Heart left ventricle (tissue), 13 donors: ENCODE measurements around the gene EMX2.
"Not testable (repeated sequence)": the region's sequence is repeated elsewhere in the genome, so short reads cannot be mapped to it uniquely, and the experiment has no call there.

Experiments
- POLR2A ChIP-seq, 2 donors: fragments of 450-650 bp; IDR thresholded peaks; one replicate each; pipeline ENCODE4 v1.6.1; 2017; ENCODE audit warnings: antibody characterized with exemption in 2 of 2, mild to moderate bottlenecking in 2 of 2, moderate library complexity in 2 of 2
- TF ChIP-seq, protein P1 (sequence below), 12 donors: fragments of 200-600 bp; sonication (generic) in 4 of 12; IDR thresholded peaks; one replicate each; pipeline versions ENCODE4 v1.5.0 to v1.8.0; 2018 to 2022; ENCODE audit warnings: antibody characterized with exemption in 12 of 12, mild to moderate bottlenecking in 5 of 12
- donor health status: ischemic (EF 13 %, LVEDD 7.1; RV severe dilation, severe dysfunction).
- donor health status: DM: no; HTN: yes; CAD: no.
- donor health status: DM: no; HTN: no; CAD: no.
- donor health status: ischemic (EF 25% LVEDD 6.9; RV normal size, moderate dysfunction).
- donor health status: ischemic (EF 25% LVEDD 5.7; RV mildly dilated, moderate dysfunction).
- donor health status: ischemic (EF 35%, LVEDD 5.7; RV mildly dilated, moderate dysfunction).
- donor health status: nonischemic (EF 11% LVEDD 7.7; RV severe dilation, severe dysfunction).
- donor health status: DM: yes; HTN: yes; CAD: no.
- donor health status: PGD.
- donor health status: ischemic (EF 29% LVEDD 5.4; RV normal size, mild dysfunction).
- donor health status: nonischemic (EF 23%, LVEDD 6.1; RV moderate dilation, normal function).

DNA sequence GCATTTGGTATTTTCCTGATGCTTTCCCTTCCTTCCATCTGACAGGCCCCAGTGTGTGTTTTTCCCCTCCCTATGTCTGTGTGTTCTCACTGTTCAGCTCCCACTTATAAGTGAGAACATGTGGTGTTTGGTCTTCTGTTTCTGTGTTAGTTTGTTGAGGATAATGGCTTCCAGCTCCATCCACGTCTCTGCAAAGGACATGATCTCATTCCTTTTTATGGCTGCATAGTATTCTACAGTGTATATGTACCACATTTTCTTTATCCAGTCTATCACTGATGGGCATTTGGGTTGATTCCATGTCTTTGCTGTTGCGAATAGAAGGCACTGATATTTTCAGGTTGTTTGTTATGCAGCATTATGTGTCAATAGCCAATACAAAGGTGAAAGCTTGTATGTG, 42.3 kb downstream of the EMX2 start:
- TF ChIP-seq POLR2A (IDR thresholded peaks at IDR 0.05) = not testable (repeated sequence)
- TF ChIP-seq, protein P1, sequence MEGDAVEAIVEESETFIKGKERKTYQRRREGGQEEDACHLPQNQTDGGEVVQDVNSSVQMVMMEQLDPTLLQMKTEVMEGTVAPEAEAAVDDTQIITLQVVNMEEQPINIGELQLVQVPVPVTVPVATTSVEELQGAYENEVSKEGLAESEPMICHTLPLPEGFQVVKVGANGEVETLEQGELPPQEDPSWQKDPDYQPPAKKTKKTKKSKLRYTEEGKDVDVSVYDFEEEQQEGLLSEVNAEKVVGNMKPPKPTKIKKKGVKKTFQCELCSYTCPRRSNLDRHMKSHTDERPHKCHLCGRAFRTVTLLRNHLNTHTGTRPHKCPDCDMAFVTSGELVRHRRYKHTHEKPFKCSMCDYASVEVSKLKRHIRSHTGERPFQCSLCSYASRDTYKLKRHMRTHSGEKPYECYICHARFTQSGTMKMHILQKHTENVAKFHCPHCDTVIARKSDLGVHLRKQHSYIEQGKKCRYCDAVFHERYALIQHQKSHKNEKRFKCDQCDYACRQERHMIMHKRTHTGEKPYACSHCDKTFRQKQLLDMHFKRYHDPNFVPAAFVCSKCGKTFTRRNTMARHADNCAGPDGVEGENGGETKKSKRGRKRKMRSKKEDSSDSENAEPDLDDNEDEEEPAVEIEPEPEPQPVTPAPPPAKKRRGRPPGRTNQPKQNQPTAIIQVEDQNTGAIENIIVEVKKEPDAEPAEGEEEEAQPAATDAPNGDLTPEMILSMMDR (IDR thresholded peaks at IDR 0.05) = not testable (repeated sequence)
